Left colon (tissue), 2 donors: ENCODE results near the gene SPATA21. TPM values are rescaled to one million over a fixed set of nuclear protein-coding genes. Genes with fewer than 3 reads are reported as not detected.
A peak's percentile ranks its signal among the peaks of the same experiment; 100 is the strongest.

Experiments
- ATAC-seq: fragments of 200-7000 bp; cut with Tn5 transposase; one replicate; pipeline ENCODE4 v1.9.1; 2020; ENCODE audit warnings: mild to moderate bottlenecking, moderate library complexity
- DNase-seq, 2 donors: peaks; one replicate each; pipeline ENCODE4 v3.0.0-alpha.2; 2020
- intact Hi-C, 2 donors: fragments of 100-400 bp; cut with DNase I in 1 of 2; cut with micrococcal nuclease in 1 of 2; formaldehyde crosslinking; loops; one replicate each; pipeline versions ENCODE4 v1.11.2 to v1.14.0; 2022; cut with DNase I, micrococcal nuclease
- total RNA-seq, 2 donors: library from RNA; stranded (reverse); fragmentation: NEBNext Ultra II Directional; extraction: Animal tissue kit (Norgen Biotek cat#: 25700); gene quantifications; one replicate each; pipeline ENCODE4 v1.2.1, GENCODE V29; 2021
- donor health status: DM: no; HTN: no; CAD: no.
- donor health status: DM: yes; HTN: yes; CAD: no.

SPATA21 gene
- total RNA-seq, 2 donors from 2014 or later = not detected

- ATAC-seq (no peak), DNase-seq (no peak)
- intact Hi-C loops = no loop called here
Observed at GRCh38 chr1:16392740-16393569, 44.3 kb downstream of the SPATA21 start.

GRCh38 chr1:16391411-16391810, 45.8 kb downstream of the SPATA21 start:
- intact Hi-C loops = no loop called here
- ATAC-seq (no peak), DNase-seq (no peak)

GRCh38 chr1:16387201-16388188, 49.7 kb downstream of the SPATA21 start:
- DNase-seq = no peak
- intact Hi-C loops = no loop called here
- ATAC-seq = peak; percentile 23

- intact Hi-C loops = no loop called here
- no peak for DNase-seq
- peak; percentile 13 for ATAC-seq
Observed at GRCh38 chr1:16386454-16387113, 50.6 kb downstream of the SPATA21 start.

- intact Hi-C loops = no loop called here
- no peak for ATAC-seq
Observed at GRCh38 chr1:16385659-16386453, 51.4 kb downstream of the SPATA21 start.

GRCh38 chr1:16383888-16384287, 53.3 kb downstream of the SPATA21 start:
- intact Hi-C loops = no loop called here
- DNase-seq = no peak
- ATAC-seq = no peak

More at GRCh38 chr1:16385659-16386453, 51.4 kb downstream of the SPATA21 start:
- no peak for DNase-seq

- DNase-seq (no peak), ATAC-seq (no peak)
- intact Hi-C loops = no loop called here
Observed at GRCh38 chr1:16380868-16381267, 56.4 kb downstream of the SPATA21 start.

- DNase-seq (no peak), ATAC-seq (no peak)
- intact Hi-C loops = no loop called here
Observed at GRCh38 chr1:16378443-16378842, 58.8 kb downstream of the SPATA21 start.

- intact Hi-C loops = no loop called here
- DNase-seq (no peak), ATAC-seq (no peak)
Observed at GRCh38 chr1:16376971-16377370, 60.3 kb downstream of the SPATA21 start.

- DNase-seq (no peak), ATAC-seq (peak; percentile 34)
- intact Hi-C loops = no loop called here
Observed at GRCh38 chr1:16375521-16376340, 61.5 kb downstream of the SPATA21 start.

- intact Hi-C loops = no loop called here
- ATAC-seq = no peak
- no peak for DNase-seq
Observed at GRCh38 chr1:16374266-16374665, 63.0 kb downstream of the SPATA21 start.

GRCh38 chr1:16372535-16373285, 64.5 kb downstream of the SPATA21 start:
- peak; percentile 20 for ATAC-seq
- DNase-seq = no peak
- intact Hi-C loops = no loop called here

GRCh38 chr1:16371725-16372124, 65.5 kb downstream of the SPATA21 start:
- intact Hi-C loops = no loop called here
- DNase-seq = no peak
- ATAC-seq = no peak

GRCh38 chr1:16369821-16370220, 67.4 kb downstream of the SPATA21 start:
- intact Hi-C loops = no loop called here
- DNase-seq = no peak

GRCh38 chr1:16367968-16368890, 69.0 kb downstream of the SPATA21 start:
- intact Hi-C loops = no loop called here
- DNase-seq = peak in 1 of 2 donors; percentile 24
- ATAC-seq = no peak

More at GRCh38 chr1:16369821-16370220, 67.4 kb downstream of the SPATA21 start:
- no peak for ATAC-seq
